ENCODE data around the gene STKLD1.

The STKLD1 gene

DNA sequence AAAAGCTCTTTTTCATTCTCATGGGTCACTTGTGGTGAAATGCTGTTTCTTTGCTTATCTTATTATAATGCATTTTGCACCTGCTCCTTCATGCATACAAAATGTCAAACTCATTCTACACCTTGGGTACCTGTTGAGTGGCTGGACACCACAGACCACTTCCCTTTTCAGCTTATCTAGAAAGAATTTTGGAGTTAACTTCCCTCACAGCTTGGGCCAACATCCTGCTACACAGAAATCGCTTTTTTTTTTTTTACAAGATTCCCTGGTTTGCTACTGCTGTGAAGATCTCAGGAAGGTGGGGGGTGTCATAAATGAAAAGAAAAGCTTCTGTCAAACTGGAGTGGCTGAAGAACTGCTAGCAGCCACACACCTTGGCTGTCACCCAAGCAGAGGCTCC is 39.0 kb downstream of the STKLD1 start:
- TF ChIP-seq, protein P1, sequence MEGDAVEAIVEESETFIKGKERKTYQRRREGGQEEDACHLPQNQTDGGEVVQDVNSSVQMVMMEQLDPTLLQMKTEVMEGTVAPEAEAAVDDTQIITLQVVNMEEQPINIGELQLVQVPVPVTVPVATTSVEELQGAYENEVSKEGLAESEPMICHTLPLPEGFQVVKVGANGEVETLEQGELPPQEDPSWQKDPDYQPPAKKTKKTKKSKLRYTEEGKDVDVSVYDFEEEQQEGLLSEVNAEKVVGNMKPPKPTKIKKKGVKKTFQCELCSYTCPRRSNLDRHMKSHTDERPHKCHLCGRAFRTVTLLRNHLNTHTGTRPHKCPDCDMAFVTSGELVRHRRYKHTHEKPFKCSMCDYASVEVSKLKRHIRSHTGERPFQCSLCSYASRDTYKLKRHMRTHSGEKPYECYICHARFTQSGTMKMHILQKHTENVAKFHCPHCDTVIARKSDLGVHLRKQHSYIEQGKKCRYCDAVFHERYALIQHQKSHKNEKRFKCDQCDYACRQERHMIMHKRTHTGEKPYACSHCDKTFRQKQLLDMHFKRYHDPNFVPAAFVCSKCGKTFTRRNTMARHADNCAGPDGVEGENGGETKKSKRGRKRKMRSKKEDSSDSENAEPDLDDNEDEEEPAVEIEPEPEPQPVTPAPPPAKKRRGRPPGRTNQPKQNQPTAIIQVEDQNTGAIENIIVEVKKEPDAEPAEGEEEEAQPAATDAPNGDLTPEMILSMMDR (IDR thresholded peaks at IDR 0.05; ENCODE audit: low read depth, low read length, missing control alignments), result no peak
- no peak for DNase-seq (ENCODE audit: extremely low read depth, low read depth)
- no peak overlapping the region for H3K4me3 ChIP-seq (replicated peaks; ENCODE audit: low read depth, low read length)

DNA sequence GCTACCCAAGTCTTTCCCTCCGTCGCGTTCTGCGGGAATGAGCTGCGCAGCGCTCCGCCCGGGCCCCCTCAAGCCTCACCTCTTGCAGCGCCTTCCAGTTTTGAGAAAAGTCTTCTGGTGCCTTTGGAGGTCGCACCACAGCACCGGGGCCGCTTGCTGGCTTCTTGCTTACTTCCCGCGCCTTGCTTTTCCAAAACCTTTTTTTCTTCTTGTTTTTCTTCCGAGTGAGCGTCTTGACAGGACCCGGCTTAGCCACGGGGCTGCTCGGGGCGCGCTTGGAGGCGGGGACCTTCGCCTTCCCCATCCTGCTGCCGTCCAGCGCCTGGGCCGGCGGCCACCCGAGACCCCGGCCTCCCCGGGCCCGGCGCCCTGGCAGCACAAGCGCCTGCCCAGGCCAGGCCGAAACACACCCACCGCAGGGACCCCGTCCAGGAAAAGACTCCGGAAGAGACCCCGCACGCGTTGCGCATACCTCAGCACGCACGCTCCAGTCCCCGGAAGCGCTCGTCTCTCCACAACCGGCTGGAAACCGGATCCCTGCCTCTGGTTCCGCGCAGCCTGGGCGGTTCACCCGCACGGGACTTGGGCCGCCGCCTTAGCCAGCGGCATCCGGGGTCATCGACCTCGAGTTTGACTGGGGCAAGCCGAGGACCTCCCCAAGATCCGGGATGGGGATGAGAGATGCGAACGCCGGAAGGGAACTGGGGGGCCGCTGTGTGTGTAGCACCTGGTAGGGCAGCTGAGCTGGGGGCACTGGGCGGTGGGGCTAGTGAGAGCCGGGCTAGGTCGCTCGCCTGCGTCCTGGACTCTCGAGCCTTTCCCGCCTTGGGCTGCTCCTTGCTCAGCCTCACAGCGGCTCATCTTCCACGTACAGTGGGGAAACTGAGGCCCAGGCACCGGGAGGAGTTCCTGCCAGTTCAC is 41.6 kb downstream of the STKLD1 start, which contains the start of gene REXO4:
REXO4 (minus strand) TSS at position 470 of the 921 bp plus-strand sequence; CDS start at position 304, 166 bp downstream.
- TF ChIP-seq, protein P1 (IDR thresholded peaks at IDR 0.05; ENCODE audit: low read depth, low read length, missing control alignments), result no peak
- peak; percentile 72 for DNase-seq (ENCODE audit: extremely low read depth, low read depth)
- H3K4me3 ChIP-seq (replicated peaks; ENCODE audit: low read depth, low read length), result peak within 1 kb of the TSS; percentile 99

DNA sequence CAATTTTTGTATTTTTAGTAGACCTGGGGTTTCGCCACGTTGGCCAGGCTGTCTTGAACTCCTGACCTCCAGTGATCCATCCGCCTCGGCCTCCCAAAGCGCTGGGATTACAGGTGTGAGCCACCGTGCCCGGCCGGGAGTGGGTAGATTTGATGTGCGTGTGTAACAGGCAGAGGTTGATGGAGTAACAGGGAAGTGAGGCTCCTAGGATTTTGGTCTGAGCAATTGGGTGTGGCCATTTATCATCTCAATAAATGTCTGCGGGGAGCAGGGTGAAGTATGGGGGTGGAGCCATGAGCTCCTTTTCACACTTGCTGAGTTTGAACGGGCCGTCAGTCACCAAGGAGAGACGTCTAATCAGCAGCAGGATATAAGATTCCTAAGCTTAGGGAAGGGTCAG is 42.8 kb downstream of the STKLD1 start:
- H3K4me3 ChIP-seq (replicated peaks; ENCODE audit: low read depth, low read length), result peak overlapping the region; percentile 99
- TF ChIP-seq, protein P1 (IDR thresholded peaks at IDR 0.05; ENCODE audit: low read depth, low read length, missing control alignments), result no peak
- DNase-seq (ENCODE audit: extremely low read depth, low read depth), result no peak

DNA sequence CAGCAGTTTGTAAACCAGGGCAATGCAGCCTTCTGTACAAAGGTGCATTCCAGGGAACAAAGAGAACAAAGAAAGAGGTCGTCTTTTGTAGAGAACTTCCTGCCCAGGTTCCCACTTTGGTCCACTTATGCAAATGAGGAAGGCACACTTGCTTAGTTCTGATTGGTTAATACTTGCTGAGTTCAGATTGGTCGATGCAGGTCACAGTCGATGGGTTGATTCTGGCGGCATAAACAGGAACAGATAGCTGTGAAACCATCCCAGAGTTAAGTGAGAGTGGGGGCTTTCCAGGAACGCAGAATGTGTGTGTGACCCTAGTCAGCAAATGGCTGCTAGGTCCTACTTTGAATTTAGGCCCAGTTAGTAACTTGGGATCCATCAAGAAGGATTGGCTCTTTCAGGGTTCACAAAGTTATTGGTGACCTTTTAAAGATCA is 44.2 kb downstream of the STKLD1 start:
- TF ChIP-seq, protein P1 (IDR thresholded peaks at IDR 0.05; ENCODE audit: low read depth, low read length, missing control alignments), result no peak
- no peak for DNase-seq (ENCODE audit: extremely low read depth, low read depth)
- no peak overlapping the region for H3K4me3 ChIP-seq (replicated peaks; ENCODE audit: low read depth, low read length)

DNA sequence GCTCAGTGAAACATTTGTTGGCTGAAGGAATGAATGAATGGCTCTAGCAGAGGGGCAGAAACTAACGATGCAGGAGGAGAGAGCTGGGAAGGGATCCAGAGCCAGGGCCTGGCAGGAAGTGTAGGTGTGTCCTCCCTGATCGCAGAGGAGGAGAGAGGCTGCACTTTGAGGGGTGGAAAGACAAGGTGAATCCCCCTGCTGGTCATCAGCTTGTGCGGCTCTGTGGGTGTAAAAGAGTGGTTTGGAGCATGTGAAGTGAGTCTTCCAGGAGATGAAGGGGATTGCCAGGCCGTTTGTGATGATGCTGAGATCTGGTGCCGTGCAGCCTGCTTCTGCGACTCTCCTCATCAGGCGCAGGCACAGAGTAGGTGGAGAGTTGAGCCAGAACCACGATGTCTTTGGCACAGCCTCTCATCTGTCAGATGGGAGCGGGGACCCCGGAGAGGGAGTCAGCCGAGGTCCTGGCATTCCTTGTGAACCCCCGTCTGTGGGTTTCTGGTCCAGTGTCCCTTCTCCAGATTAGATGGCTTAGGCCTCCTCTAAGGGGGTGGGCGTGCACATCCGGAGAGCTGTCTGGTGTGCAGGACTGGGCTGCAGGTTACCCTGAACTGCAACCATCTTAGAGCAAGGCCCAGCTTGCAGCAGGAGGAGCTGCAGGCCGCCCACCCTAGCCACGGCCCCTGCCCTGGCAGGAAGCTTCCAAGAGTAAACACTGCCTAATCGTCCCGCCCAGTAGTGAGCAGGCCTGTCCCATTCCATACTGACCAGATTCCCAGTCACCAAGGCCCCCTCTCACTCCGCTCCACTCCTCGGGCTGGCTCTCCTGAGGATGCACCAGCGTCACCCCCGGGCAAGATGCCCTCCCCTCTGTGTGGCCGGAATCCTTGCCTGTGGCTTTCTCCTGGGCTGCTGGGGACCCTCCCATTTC is 45.7 kb downstream of the STKLD1 start, which contains the start of gene ADAMTS13:
ADAMTS13 (plus strand) TSS at position 753 of the 928 bp plus-strand sequence; CDS start at position 830, 77 bp downstream.
- TF ChIP-seq, protein P1 (IDR thresholded peaks at IDR 0.05; ENCODE audit: low read depth, low read length, missing control alignments), result peak; percentile 33
- DNase-seq (ENCODE audit: extremely low read depth, low read depth), result no peak
- no peak within 1 kb of the TSS for H3K4me3 ChIP-seq (replicated peaks; ENCODE audit: low read depth, low read length)

DNA sequence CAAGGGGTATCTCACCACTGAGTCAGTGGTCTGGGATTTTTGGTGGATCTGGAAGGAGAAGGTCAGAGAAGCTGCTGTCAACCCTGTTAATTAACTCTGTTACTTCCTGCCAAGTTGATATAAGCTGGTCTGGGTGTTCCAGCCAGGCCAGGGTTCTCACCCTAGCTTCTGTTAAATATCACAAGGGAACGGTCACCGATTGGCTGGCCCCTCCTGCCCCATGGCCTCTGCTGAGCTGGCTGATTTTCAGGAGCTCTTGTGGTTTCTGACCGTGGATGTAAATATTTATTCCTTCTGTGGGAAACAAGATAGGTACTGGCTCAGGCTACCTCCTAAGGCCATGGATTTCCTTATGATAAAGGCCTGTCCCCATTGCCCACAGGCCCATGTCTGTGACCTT is 47.0 kb downstream of the STKLD1 start:
- DNase-seq (ENCODE audit: extremely low read depth, low read depth), result no peak
- no peak overlapping the region for H3K4me3 ChIP-seq (replicated peaks; ENCODE audit: low read depth, low read length)
- TF ChIP-seq, protein P1 (IDR thresholded peaks at IDR 0.05; ENCODE audit: low read depth, low read length, missing control alignments), result no peak
